ENCODE results near the gene HOXB3.
A peak's percentile ranks its signal among the peaks of the same experiment; 100 is the strongest.

Gene HOXB3

GRCh38 chr17:48526608-48527546 lies 63.2 kb downstream of the HOXB3 start:
- no peak for TF ChIP-seq EZH2 (IDR thresholded peaks at IDR 0.05; ENCODE audit: borderline replicate concordance, low read depth, low read length, severe bottlenecking)
- TF ChIP-seq, protein P1, sequence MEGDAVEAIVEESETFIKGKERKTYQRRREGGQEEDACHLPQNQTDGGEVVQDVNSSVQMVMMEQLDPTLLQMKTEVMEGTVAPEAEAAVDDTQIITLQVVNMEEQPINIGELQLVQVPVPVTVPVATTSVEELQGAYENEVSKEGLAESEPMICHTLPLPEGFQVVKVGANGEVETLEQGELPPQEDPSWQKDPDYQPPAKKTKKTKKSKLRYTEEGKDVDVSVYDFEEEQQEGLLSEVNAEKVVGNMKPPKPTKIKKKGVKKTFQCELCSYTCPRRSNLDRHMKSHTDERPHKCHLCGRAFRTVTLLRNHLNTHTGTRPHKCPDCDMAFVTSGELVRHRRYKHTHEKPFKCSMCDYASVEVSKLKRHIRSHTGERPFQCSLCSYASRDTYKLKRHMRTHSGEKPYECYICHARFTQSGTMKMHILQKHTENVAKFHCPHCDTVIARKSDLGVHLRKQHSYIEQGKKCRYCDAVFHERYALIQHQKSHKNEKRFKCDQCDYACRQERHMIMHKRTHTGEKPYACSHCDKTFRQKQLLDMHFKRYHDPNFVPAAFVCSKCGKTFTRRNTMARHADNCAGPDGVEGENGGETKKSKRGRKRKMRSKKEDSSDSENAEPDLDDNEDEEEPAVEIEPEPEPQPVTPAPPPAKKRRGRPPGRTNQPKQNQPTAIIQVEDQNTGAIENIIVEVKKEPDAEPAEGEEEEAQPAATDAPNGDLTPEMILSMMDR (IDR thresholded peaks at IDR 0.05; ENCODE audit: borderline replicate concordance, extremely low read depth, low read length, poor library complexity, severe bottlenecking): no peak
- H2AFZ ChIP-seq (ENCODE audit: low read depth, low read length): no peak overlapping the region
- no peak overlapping the region for H3K4me3 ChIP-seq (ENCODE audit: low read depth in 1 of 2, low read length in 2 of 2)
- ATAC-seq (ENCODE audit: insufficient read depth, low read depth): no peak
- no peaks in the 10 kb centered on the region for H3K4me1 ChIP-seq (ENCODE audit: insufficient read depth, low read length)
- no peak overlapping the region for H3K9ac ChIP-seq (ENCODE audit: low read depth, low read length)
- no peaks in the 10 kb centered on the region for H4K20me1 ChIP-seq (ENCODE audit: insufficient read depth, low read length)
- H3K79me2 ChIP-seq (ENCODE audit: insufficient read depth, low read length): no peaks in the 10 kb centered on the region
- H3K27ac ChIP-seq (ENCODE audit: low read length): no peak overlapping the region
- H3K4me2 ChIP-seq (ENCODE audit: insufficient read depth, low read length): no peak overlapping the region
- H3K27me3 ChIP-seq (ENCODE audit: insufficient read depth, low read length, poor library complexity): peaks cover 17% of the 10 kb centered on the region
- H3K9me3 ChIP-seq (ENCODE audit: insufficient read depth, low read length, severe bottlenecking): no peaks in the 10 kb centered on the region
- DNase-seq: no peak
- no peaks in the 10 kb centered on the region for H3K36me3 ChIP-seq (ENCODE audit: insufficient read depth, low read length)

DNA sequence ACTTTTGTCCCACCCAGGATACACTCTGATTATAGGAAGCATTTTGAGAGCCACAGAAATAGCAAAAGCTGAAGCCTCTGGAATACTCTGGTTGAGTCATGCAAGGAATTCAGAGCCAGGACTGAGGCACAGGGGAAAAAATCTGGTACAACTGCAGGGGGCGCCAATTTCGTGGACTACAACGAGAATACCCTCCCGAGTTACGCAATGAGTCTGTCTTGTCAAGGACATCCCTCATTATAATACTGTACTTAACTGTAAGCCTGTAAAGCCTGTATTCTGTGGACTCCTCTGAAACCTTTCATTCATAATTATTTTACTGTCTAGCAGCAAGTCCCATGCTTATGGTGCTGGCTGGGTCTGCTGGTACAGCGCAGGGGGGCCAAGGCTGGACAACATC lies 67.0 kb downstream of the HOXB3 start:
- Histone ChIP-seq H3K9ac (ENCODE audit: low read depth, low read length) (no peak overlapping the region), H3K4me3 (ENCODE audit: low read depth in 1 of 2, low read length in 2 of 2) (no peak overlapping the region), H3K4me1 (ENCODE audit: insufficient read depth, low read length) (no peaks in the 10 kb centered on the region), H3K27me3 (ENCODE audit: insufficient read depth, low read length, poor library complexity) (peaks cover 16% of the 10 kb centered on the region), H3K36me3 (ENCODE audit: insufficient read depth, low read length) (no peaks in the 10 kb centered on the region), H3K4me2 (ENCODE audit: insufficient read depth, low read length) (no peak overlapping the region), H3K79me2 (ENCODE audit: insufficient read depth, low read length) (no peaks in the 10 kb centered on the region), H3K9me3 (ENCODE audit: insufficient read depth, low read length, severe bottlenecking) (no peaks in the 10 kb centered on the region), H4K20me1 (ENCODE audit: insufficient read depth, low read length) (no peaks in the 10 kb centered on the region), H3K27ac (ENCODE audit: low read length) (no peak overlapping the region), H2AFZ (ENCODE audit: low read depth, low read length) (no peak overlapping the region)
- DNase-seq (no peak), ATAC-seq (ENCODE audit: insufficient read depth, low read depth) (no peak)
- TF ChIP-seq, protein P1 (IDR thresholded peaks at IDR 0.05; ENCODE audit: borderline replicate concordance, extremely low read depth, low read length, poor library complexity, severe bottlenecking): peak; percentile 12
- no peak for TF ChIP-seq EZH2 (IDR thresholded peaks at IDR 0.05; ENCODE audit: borderline replicate concordance, low read depth, low read length, severe bottlenecking)

DNA sequence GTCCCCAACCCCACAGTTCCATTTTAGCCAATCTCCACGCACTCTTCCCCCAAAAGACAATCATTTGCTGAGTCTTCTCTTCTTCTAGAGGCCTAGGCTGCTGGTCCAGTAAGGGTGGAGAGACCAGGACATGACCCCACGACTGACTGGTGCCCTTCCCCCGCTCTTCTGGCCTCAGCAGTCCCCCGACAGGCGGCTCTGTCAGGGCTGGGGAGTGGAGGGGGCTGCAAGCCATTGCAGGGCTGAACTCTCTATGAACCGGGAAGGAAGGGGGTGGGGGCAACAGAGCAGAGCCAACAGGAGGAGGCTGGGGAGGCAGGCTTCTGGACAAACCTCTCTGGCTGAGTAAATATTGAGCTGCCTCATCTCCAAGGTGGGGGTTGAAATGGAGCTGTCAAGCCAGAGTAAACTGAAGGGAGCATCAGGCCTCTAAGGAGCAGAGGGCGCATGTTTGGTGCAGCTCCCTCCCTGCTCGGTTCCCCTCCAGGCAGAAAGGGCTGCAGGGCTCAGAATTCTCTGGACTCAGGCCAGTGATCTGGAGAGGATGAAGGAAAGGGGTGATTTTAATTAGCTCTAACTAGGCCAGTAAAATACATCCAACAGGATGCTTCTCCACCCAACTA lies 67.9 kb downstream of the HOXB3 start:
- ATAC-seq (ENCODE audit: insufficient read depth, low read depth) (no peak), DNase-seq (no peak)
- H3K27ac ChIP-seq (ENCODE audit: low read length): no peak overlapping the region
- H3K79me2 ChIP-seq (ENCODE audit: insufficient read depth, low read length): no peaks in the 10 kb centered on the region
- H3K36me3 ChIP-seq (ENCODE audit: insufficient read depth, low read length): no peaks in the 10 kb centered on the region
- H3K9me3 ChIP-seq (ENCODE audit: insufficient read depth, low read length, severe bottlenecking): no peaks in the 10 kb centered on the region
- peaks cover 21% of the 10 kb centered on the region for H3K27me3 ChIP-seq (ENCODE audit: insufficient read depth, low read length, poor library complexity)
- no peak for TF ChIP-seq EZH2 (IDR thresholded peaks at IDR 0.05; ENCODE audit: borderline replicate concordance, low read depth, low read length, severe bottlenecking)
- TF ChIP-seq, protein P1 (IDR thresholded peaks at IDR 0.05; ENCODE audit: borderline replicate concordance, extremely low read depth, low read length, poor library complexity, severe bottlenecking): no peak
- no peaks in the 10 kb centered on the region for H3K4me1 ChIP-seq (ENCODE audit: insufficient read depth, low read length)
- no peak overlapping the region for H3K4me3 ChIP-seq (ENCODE audit: low read depth in 1 of 2, low read length in 2 of 2)
- no peak overlapping the region for H3K4me2 ChIP-seq (ENCODE audit: insufficient read depth, low read length)
- H2AFZ ChIP-seq (ENCODE audit: low read depth, low read length): no peak overlapping the region
- no peaks in the 10 kb centered on the region for H4K20me1 ChIP-seq (ENCODE audit: insufficient read depth, low read length)
- no peak overlapping the region for H3K9ac ChIP-seq (ENCODE audit: low read depth, low read length)

Data from DND-41 (cell line).